PC-9 (cell line): Measurements from ENCODE around the gene RS1. TPM values are rescaled to one million over a fixed set of nuclear protein-coding genes. Genes with fewer than 3 reads are reported as not detected.
A peak's percentile ranks its signal among the peaks of the same experiment; 100 is the strongest.

Experiments
- BruUV-seq: library from RNA; stranded (reverse); fragments of 400-500 nt; replicated peaks from 2 replicates; lab custom pipeline; 2021; lab: Mats Ljungman, UMichigan
- CTCF ChIA-PET: fragments of 300-600 bp; sonication (Branson Sonifier 250); formaldehyde crosslinking; loops from one replicate; lab custom pipeline; 2022; ENCODE audit warnings: antibody characterized with exemption; lab: Charles Lee
- POLR2A ChIA-PET: fragments of 300-600 bp; sonication (Branson Sonifier 250); formaldehyde crosslinking; loops from one replicate; lab custom pipeline; 2022; ENCODE audit warnings: antibody characterized with exemption; ENCODE audit not compliant: unreplicated experiment; lab: Charles Lee
- DNase-seq, 2 experiments: peaks; one replicate each; pipeline versions ENCODE4 v3.0.0 to v3.0.0-alpha.2; 2015 to 2022; ENCODE audit warnings: mixed read lengths in 1 of 2
- H2AFZ ChIP-seq: fragments of 200-600 bp; sonication (generic); 2 replicates; pipeline ENCODE4 v1.8.1; 2017; ENCODE audit warnings: antibody characterized with exemption
- H3F3A ChIP-seq: fragments of 200-600 bp; sonication (generic); 2 replicates; pipeline ENCODE4 v1.8.1; 2017; ENCODE audit warnings: antibody characterized with exemption, mild to moderate bottlenecking, low read depth; ENCODE audit not compliant: insufficient read depth
- H3K27ac ChIP-seq: fragments of 200-600 bp; sonication (generic); 2 replicates; pipeline ENCODE4 v1.6.1; 2016; ENCODE audit warnings: mixed run types
- H3K27me3 ChIP-seq: fragments of 200-600 bp; sonication (generic); 2 replicates; pipeline ENCODE4 v1.6.1; 2016; ENCODE audit warnings: low read depth, mixed run types; ENCODE audit not compliant: insufficient read depth
- H3K36me3 ChIP-seq: fragments of 200-600 bp; sonication (generic); 2 replicates; pipeline ENCODE4 v1.6.1; 2016; ENCODE audit warnings: low read depth, mixed run types
- H3K4me1 ChIP-seq: fragments of 200-600 bp; sonication (generic); replicated peaks from 2 replicates; pipeline ENCODE4 v1.6.1; 2016; ENCODE audit warnings: mixed run types; ENCODE audit not compliant: insufficient read depth
- H3K4me2 ChIP-seq: fragments of 200-600 bp; sonication (generic); 2 replicates; pipeline ENCODE4 v1.6.1; 2017; ENCODE audit warnings: mixed run types
- H3K4me3 ChIP-seq: fragments of 200-600 bp; sonication (generic); 2 replicates; pipeline ENCODE4 v1.6.1; 2016; ENCODE audit warnings: mixed run types
- H3K79me2 ChIP-seq: fragments of 200-600 bp; sonication (generic); 2 replicates; pipeline ENCODE4 v1.6.1; 2017; ENCODE audit warnings: low read depth, mixed run types
- H3K9me2 ChIP-seq: fragments of 200-600 bp; sonication (generic); 2 replicates; pipeline ENCODE4 v1.8.1; 2017; ENCODE audit warnings: mild to moderate bottlenecking; ENCODE audit not compliant: insufficient read depth
- H3K9me3 ChIP-seq: fragments of 200-600 bp; sonication (generic); 2 replicates; pipeline ENCODE4 v1.8.1; 2016; ENCODE audit warnings: low read depth; ENCODE audit not compliant: insufficient read depth
- H4K20me1 ChIP-seq: fragments of 200-600 bp; sonication (generic); 2 replicates; pipeline ENCODE4 v1.8.1; 2017; ENCODE audit not compliant: insufficient read depth
- CTCF ChIP-seq: fragments of 200-600 bp; sonication (generic); conservative IDR thresholded peaks from 2 replicates; pipeline ENCODE4 v1.6.1; 2017; ENCODE audit warnings: mixed run types, antibody characterized with exemption, mild to moderate bottlenecking, moderate library complexity
- EZH2 ChIP-seq: fragments of 200-600 bp; sonication (generic); IDR thresholded peaks from 2 replicates; pipeline ENCODE4 v1.8.0; 2017; ENCODE audit warnings: antibody characterized with exemption, low read depth
- intact Hi-C: fragments of 100-400 bp; cut with micrococcal nuclease; formaldehyde crosslinking; loops from one replicate; pipeline ENCODE4 v1.10.0; 2022; ENCODE audit not compliant: unreplicated experiment
- total RNA-seq: library from RNA; stranded (reverse); gene quantifications from 2 replicates; pipeline ENCODE4 v1.2.3, GENCODE V29; 2021

Gene RS1
- total RNA-seq, 1 experiment from 2014 or later: not detected

- Histone ChIP-seq H2AFZ (no peak overlapping the region), H3K9me2 (no peaks in the 10 kb centered on the region), H3K4me2 (no peak overlapping the region), H3K27ac (no peak overlapping the region), H3K79me2 (no peaks in the 10 kb centered on the region), H3K9me3 (no peaks in the 10 kb centered on the region), H3K4me3 (no peak overlapping the region), H4K20me1 (no peaks in the 10 kb centered on the region), H3F3A (no peaks in the 10 kb centered on the region), H3K36me3 (no peaks in the 10 kb centered on the region), H3K4me1 (peaks cover 11% of the 10 kb centered on the region; the same call in 1 of the 2 replicates), H3K27me3 (no peaks in the 10 kb centered on the region)
- TF ChIP-seq CTCF (no peak), EZH2 (no peak)
- ChIA-PET CTCF (no interaction called here), POLR2A (no interaction called here)
- BruUV-seq: no TSS peak
- no peak for DNase-seq
- intact Hi-C loops: no loop called here
Measured at GRCh38 chrX:18619288-18619687, 52.6 kb downstream of the RS1 start.

DNA sequence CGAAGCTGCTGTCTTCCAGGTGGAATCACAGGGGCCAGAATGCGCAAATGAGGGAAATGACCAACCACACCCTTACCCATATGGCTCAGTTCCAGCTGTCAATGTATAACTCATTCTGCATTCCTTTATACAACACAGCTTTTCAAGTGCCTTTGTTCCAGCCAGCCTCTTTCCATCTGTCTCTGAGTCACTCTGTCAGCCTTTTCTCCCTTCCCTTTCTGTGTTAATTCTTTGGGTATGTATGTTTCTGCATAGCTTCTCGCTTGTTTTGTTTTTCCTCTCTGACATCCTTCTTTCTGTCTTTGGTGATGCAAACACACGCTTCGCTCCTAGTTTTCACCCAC, 54.5 kb downstream of the RS1 start:
- Histone ChIP-seq H3K27ac (no peak overlapping the region), H3K9me2 (no peaks in the 10 kb centered on the region), H3K4me1 (peaks cover 11% of the 10 kb centered on the region; the same call in 1 of the 2 replicates), H3K9me3 (no peaks in the 10 kb centered on the region), H2AFZ (no peak overlapping the region), H3K4me2 (0 out of 2 replicates have a peak overlapping the region, but pooled peaks have one; percentile 16), H3K36me3 (no peaks in the 10 kb centered on the region), H3K79me2 (no peaks in the 10 kb centered on the region), H3K27me3 (no peaks in the 10 kb centered on the region), H3F3A (no peaks in the 10 kb centered on the region), H3K4me3 (no peak overlapping the region), H4K20me1 (no peaks in the 10 kb centered on the region)
- CTCF ChIA-PET: no interaction called here
- intact Hi-C loops: no loop called here
- TF ChIP-seq EZH2 (no peak), CTCF (no peak)
- POLR2A ChIA-PET: no interaction called here
- peak; percentile 20 to 74 for DNase-seq
- no TSS peak for BruUV-seq

- H4K20me1 ChIP-seq: no peaks in the 10 kb centered on the region
- H3K27me3 ChIP-seq: no peaks in the 10 kb centered on the region
- H3K9me2 ChIP-seq: no peaks in the 10 kb centered on the region
- BruUV-seq: no TSS peak
- intact Hi-C loops: no loop called here
- no peak overlapping the region for H3K27ac ChIP-seq
- 0 out of 2 replicates have a peak overlapping the region, but pooled peaks have one; percentile 16 for H3K4me2 ChIP-seq
- H3F3A ChIP-seq: no peaks in the 10 kb centered on the region
- CTCF ChIA-PET: no interaction called here
- no peak overlapping the region for H3K4me3 ChIP-seq
- H3K36me3 ChIP-seq: no peaks in the 10 kb centered on the region
- peaks cover 11% of the 10 kb centered on the region; the same call in 1 of the 2 replicates for H3K4me1 ChIP-seq
- no peaks in the 10 kb centered on the region for H3K79me2 ChIP-seq
- POLR2A ChIA-PET: no interaction called here
- no peak for DNase-seq
- H2AFZ ChIP-seq: no peak overlapping the region
- H3K9me3 ChIP-seq: no peaks in the 10 kb centered on the region
- no peak for TF ChIP-seq CTCF
- TF ChIP-seq EZH2: no peak
Measured at GRCh38 chrX:18616688-18617406, 55.1 kb downstream of the RS1 start.
